Loucy (cell line): ENCODE results near the gene SHISA3.

Experiments used
- H2AFZ ChIP-seq: fragments of 200-600 bp; sonication (generic); 2 replicates; pipeline ENCODE4 v1.6.0; 2016; ENCODE audit warnings: antibody characterized with exemption, mild to moderate bottlenecking, low read length, moderate library complexity
- H3F3A ChIP-seq: fragments of 200-600 bp; 2 replicates; pipeline ENCODE4 v1.6.0; 2016; ENCODE audit warnings: antibody characterized with exemption, low read depth, mild to moderate bottlenecking
- H3K27me3 ChIP-seq: fragments of 200-600 bp; sonication (generic); 2 replicates; pipeline ENCODE4 v1.6.1; 2014; ENCODE audit warnings: low read length, mild to moderate bottlenecking; ENCODE audit not compliant: insufficient read depth, poor library complexity, severe bottlenecking
- H3K36me3 ChIP-seq: fragments of 200-600 bp; sonication (generic); 2 replicates; pipeline ENCODE4 v1.6.1; 2016; ENCODE audit warnings: low read length; ENCODE audit not compliant: insufficient read depth
- H3K4me1 ChIP-seq: fragments of 200-600 bp; sonication (generic); 2 replicates; pipeline ENCODE4 v1.5.1; 2014; ENCODE audit warnings: low read length, mild to moderate bottlenecking; ENCODE audit not compliant: insufficient read depth, poor library complexity, severe bottlenecking
- H3K4me2 ChIP-seq: fragments of 200-600 bp; sonication (generic); 2 replicates; pipeline ENCODE4 v1.6.0; 2014; ENCODE audit warnings: antibody characterized with exemption, low read length, low read depth, mild to moderate bottlenecking; ENCODE audit not compliant: poor library complexity, severe bottlenecking
- H3K4me3 ChIP-seq: fragments of 200-600 bp; sonication (generic); 2 replicates; pipeline ENCODE4 v1.5.1; 2014; ENCODE audit warnings: low read length, mild to moderate bottlenecking, mixed read lengths; ENCODE audit not compliant: poor library complexity, severe bottlenecking
- H3K79me2 ChIP-seq: fragments of 200-600 bp; sonication (generic); 2 replicates; pipeline ENCODE4 v1.6.1; 2014; ENCODE audit warnings: low read length; ENCODE audit not compliant: insufficient read depth
- H3K9ac ChIP-seq: fragments of 200-600 bp; sonication (generic); 2 replicates; pipeline ENCODE4 v1.6.0; 2014; ENCODE audit warnings: mild to moderate bottlenecking, low read depth, low read length, moderate library complexity; ENCODE audit not compliant: poor library complexity, severe bottlenecking
- H3K9me2 ChIP-seq: fragments of 200-600 bp; sonication (generic); replicated peaks from 2 replicates; pipeline ENCODE4 v1.6.1; 2016; ENCODE audit warnings: low read depth, low read length, mixed read lengths
- H3K9me3 ChIP-seq: fragments of 200-600 bp; sonication (generic); 2 replicates; pipeline ENCODE4 v1.6.1; 2014; ENCODE audit warnings: mild to moderate bottlenecking, antibody characterized with exemption, low read length, low read depth; ENCODE audit not compliant: insufficient read depth
- H4K20me1 ChIP-seq: fragments of 200-600 bp; sonication (generic); 2 replicates; pipeline ENCODE4 v1.6.0; 2014; ENCODE audit warnings: antibody characterized with exemption, low read length, mild to moderate bottlenecking; ENCODE audit not compliant: insufficient read depth, poor library complexity, severe bottlenecking
- EZH2phosphoT487 ChIP-seq: fragments of 200-600 bp; IDR thresholded peaks from 2 replicates; pipeline ENCODE4 v1.6.1; 2018; ENCODE audit warnings: antibody characterized with exemption, mild to moderate bottlenecking, moderate library complexity, borderline replicate concordance
- TF ChIP-seq, protein P1 (sequence below): fragments of 200-600 bp; sonication (generic); conservative IDR thresholded peaks from 2 replicates; pipeline ENCODE4 v1.5.1; 2014; ENCODE audit warnings: mild to moderate bottlenecking, antibody characterized with exemption, low read length

The SHISA3 gene

DNA sequence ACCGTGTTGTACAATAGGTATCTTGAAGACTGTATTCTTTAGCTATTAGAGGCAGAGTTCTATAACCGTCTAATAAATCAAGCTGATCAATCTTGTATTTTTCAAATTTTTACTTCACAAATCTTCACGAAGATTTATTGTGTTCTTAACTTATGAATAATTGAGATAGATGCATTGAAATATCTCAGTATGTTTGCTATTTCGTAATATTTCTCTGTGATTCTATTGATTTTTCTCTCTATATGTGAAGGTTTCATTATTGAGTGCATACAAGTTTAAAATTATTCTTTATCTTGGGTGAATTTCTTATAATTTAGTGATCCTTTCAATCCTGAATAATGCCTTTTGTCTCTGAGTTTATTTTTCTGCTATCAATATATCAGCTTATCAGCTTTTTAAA, 19.8 kb upstream of the SHISA3 start:
- TF ChIP-seq, protein P1, sequence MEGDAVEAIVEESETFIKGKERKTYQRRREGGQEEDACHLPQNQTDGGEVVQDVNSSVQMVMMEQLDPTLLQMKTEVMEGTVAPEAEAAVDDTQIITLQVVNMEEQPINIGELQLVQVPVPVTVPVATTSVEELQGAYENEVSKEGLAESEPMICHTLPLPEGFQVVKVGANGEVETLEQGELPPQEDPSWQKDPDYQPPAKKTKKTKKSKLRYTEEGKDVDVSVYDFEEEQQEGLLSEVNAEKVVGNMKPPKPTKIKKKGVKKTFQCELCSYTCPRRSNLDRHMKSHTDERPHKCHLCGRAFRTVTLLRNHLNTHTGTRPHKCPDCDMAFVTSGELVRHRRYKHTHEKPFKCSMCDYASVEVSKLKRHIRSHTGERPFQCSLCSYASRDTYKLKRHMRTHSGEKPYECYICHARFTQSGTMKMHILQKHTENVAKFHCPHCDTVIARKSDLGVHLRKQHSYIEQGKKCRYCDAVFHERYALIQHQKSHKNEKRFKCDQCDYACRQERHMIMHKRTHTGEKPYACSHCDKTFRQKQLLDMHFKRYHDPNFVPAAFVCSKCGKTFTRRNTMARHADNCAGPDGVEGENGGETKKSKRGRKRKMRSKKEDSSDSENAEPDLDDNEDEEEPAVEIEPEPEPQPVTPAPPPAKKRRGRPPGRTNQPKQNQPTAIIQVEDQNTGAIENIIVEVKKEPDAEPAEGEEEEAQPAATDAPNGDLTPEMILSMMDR = no peak
- no peak for TF ChIP-seq EZH2phosphoT487
- Histone ChIP-seq H4K20me1 (no peaks in the 10 kb centered on the region), H3K27me3 (no peaks in the 10 kb centered on the region), H3K36me3 (no peaks in the 10 kb centered on the region), H3F3A (no peaks in the 10 kb centered on the region), H3K4me3 (no peak overlapping the region), H3K79me2 (no peaks in the 10 kb centered on the region), H3K9ac (no peak overlapping the region), H3K9me2 (no peaks in the 10 kb centered on the region), H3K9me3 (no peaks in the 10 kb centered on the region), H3K4me2 (no peak overlapping the region), H2AFZ (no peak overlapping the region), H3K4me1 (no peaks in the 10 kb centered on the region)

DNA sequence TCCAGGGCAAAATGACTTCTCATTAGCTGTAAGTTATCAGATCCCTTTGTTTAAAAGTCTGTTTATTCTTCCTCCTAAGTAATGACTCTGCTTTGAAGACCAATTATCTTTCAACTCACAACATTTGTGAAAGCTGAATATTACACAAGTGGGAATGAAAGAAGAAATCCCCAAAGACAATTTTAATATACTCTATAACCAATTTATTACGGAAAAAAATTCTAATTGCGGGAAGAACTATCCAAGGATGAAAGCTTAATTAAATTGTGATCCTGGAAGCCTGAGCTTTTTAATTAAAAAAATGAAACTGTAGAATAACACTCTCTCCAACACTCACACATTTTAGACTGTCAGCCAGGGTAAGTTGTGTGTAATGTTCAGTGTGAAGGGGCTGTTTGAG, 15.6 kb upstream of the SHISA3 start:
- Histone ChIP-seq H2AFZ (no peak overlapping the region), H3K36me3 (no peaks in the 10 kb centered on the region), H3K9me3 (no peaks in the 10 kb centered on the region), H3K27me3 (no peaks in the 10 kb centered on the region), H4K20me1 (no peaks in the 10 kb centered on the region), H3K4me1 (no peaks in the 10 kb centered on the region), H3K4me2 (no peak overlapping the region), H3K9ac (no peak overlapping the region), H3K9me2 (no peaks in the 10 kb centered on the region), H3F3A (no peaks in the 10 kb centered on the region), H3K4me3 (no peak overlapping the region), H3K79me2 (no peaks in the 10 kb centered on the region)
- TF ChIP-seq EZH2phosphoT487 = no peak
- TF ChIP-seq, protein P1 = no peak

DNA sequence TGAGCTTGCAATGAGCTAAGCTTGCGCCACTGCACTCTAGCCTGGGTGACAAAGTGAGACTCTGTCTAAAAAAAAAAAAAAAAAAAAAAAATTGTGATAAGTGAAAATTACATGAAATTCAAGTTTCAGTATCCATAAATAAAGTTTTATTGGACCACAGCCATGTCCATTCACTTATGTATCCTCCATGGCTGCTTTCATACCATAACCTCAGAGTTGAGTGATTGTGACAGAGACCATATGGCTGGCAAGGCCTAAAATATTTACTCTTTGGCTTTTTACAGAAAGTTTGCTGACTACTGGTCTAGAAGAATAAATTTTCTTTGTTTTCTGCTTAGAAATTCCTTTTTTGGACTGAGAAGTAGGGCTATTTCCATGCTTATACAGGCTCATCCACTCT, 11.8 kb upstream of the SHISA3 start:
- no peak overlapping the region for H3K9ac ChIP-seq
- H4K20me1 ChIP-seq = no peaks in the 10 kb centered on the region
- H3K4me2 ChIP-seq = no peak overlapping the region
- H3K9me2 ChIP-seq = no peaks in the 10 kb centered on the region
- no peaks in the 10 kb centered on the region for H3F3A ChIP-seq
- no peak overlapping the region for H3K4me3 ChIP-seq
- no peaks in the 10 kb centered on the region for H3K36me3 ChIP-seq
- no peaks in the 10 kb centered on the region for H3K9me3 ChIP-seq
- H3K4me1 ChIP-seq = no peaks in the 10 kb centered on the region
- H2AFZ ChIP-seq = no peak overlapping the region
- TF ChIP-seq EZH2phosphoT487 = no peak
- TF ChIP-seq, protein P1 = no peak
- no peaks in the 10 kb centered on the region for H3K79me2 ChIP-seq
- H3K27me3 ChIP-seq = no peaks in the 10 kb centered on the region
